Activated naive CD4-positive, alpha-beta T cell treated with anti-CD3 and anti-CD28 coated beads, Interleukin-2, amount 50 U/mL, for 72 hours (primary cell): Measurements from ENCODE around the gene AKT1. TPM values are rescaled to one million over a fixed set of nuclear protein-coding genes. Genes with fewer than 3 reads are reported as not detected.
"Not testable (repeated sequence)": the region's sequence is repeated elsewhere in the genome, so short reads cannot be mapped to it uniquely, and the experiment has no call there.

Experiments
- ATAC-seq, 2 donors: fragments of 150-1000 bp; cut with Tn5 transposase; 2 replicates each; pipeline ENCODE4 v1.10.0; 2021; ENCODE audit warnings: mild to moderate bottlenecking in 2 of 2, moderate library complexity in 2 of 2
- DNase-seq, 2 donors: peaks; one replicate each; pipeline ENCODE4 v3.0.0; 2021 to 2022; ENCODE audit warnings: low spot score in 2 of 2
- H3K27ac Mint-ChIP-seq, 2 donors: one replicate each; pipeline ENCODE4 v1.8.0; 2022; ENCODE audit warnings: mild to moderate bottlenecking in 2 of 2, mixed read lengths in 2 of 2
- H3K36me3 Mint-ChIP-seq, 2 donors: one replicate each; pipeline ENCODE4 v1.8.0; 2022; ENCODE audit warnings: mixed read lengths in 2 of 2
- H3K9me3 Mint-ChIP-seq, 2 donors: one replicate each; pipeline ENCODE4 v1.8.0; 2022; ENCODE audit warnings: mixed read lengths in 2 of 2
- total RNA-seq, 2 donors: library from RNA; stranded (reverse); gene quantifications; one replicate each; pipeline ENCODE4 v1.2.3, GENCODE V29; 2022

The AKT1 gene
- total RNA-seq, 2 donors from 2014 or later, result 111 to 113 TPM

DNA sequence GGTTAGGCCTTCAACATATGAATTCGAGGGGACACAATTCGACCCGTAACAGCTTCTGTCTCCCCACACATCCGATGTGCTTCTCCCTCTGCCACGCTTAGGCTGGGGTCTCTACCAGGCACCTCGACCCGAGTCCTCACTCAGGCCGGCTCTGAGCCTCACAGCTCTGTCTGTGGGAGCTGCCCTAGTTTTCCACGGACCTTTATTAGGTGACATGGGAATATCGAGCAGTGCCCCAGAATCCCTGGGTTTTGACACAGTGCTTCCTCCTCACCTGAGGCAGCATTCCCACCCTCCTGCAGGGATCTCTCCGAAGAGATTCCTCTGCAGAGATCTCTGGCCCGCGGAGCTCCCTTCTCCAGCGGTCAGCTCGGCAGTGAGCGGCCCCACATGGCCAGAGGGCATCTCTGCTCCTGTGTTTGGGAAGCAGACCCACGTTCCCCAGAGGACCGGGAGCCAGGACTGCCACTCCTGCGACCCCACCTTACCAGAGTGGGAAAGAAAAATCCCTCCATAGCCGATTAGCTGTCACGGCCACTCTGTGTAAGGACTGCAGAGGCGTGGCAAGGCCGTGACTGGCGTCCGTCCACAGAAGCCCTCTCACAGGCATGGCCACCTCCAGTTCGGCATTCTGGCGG, 26.5 kb upstream of the AKT1 start:
- Mint-ChIP-seq H3K27ac (no peak overlapping the region), H3K9me3 (peaks cover 9% of the 10 kb centered on the region in 2 donors), H3K36me3 (peaks cover 0 to 7% of the 10 kb centered on the region in 2 donors)
- DNase-seq, result peak in 1 of 2 donors; percentile 30
- no peak for ATAC-seq

DNA sequence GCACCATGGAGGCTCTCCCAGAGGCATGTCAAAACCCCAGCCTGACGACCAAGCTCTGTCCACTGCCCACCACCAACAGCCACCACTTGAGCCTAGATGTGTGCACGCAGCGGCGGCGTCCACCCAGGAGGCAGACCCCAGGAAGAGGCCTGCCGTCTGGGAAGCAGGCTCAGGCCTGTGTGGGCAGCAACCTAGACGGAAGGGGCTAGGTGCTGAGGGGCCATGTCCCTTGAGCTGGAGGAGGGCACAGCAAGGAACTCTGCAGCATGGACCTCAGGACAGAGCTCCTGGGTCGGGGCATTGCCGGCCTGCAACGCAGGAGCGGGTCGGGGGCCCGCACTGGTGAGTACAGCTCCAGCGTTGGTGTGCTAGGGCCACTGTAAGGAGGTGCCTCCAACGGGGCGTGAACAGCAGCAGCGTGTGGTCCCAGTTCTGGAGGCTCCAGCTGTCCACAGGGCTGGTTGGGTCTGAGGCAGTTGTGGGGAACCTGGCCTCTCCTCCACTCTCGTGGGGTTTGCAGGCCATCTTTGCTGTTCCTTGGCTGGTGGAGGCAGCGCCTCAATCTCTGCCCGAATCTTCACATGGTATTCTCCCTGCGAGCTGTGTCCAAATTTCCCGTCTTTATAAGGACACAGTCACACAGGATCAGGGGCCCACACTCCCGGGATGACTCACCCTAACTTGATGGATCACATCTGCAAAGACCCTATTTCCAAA, 25.8 kb upstream of the AKT1 start:
- Mint-ChIP-seq H3K36me3 (peaks cover 0 to 13% of the 10 kb centered on the region in 2 donors), H3K9me3 (peaks cover 9% of the 10 kb centered on the region in 2 donors), H3K27ac (no peak overlapping the region)
- DNase-seq, result peak in 1 of 2 donors; percentile 50
- ATAC-seq, result no peak

DNA sequence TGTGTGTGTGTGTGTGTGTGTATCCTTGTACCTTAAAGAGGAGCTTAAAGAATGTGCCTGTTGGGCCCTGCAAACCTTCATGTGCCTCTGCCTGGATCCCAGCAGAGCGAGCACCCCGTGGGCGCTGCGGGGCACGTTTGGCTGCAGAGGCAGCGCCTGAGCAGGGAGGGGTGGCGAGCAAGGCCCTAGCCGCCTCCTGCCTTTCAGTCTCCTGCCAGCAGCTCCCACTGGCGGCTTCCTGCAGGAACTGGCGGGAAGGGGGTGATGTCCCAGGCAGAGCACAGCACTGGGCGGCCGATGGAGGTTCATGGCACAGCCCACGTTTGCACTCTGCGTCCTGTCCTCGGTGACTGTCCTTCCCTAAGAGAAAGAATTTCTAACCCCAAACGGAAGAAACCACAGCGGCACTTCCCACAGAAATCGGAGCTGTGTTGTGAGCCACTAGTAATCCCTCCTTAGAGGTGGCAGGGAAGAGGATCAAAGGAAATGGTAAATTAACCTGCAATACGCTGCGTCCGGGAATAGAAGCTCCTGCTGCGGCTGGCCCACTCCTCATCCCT, 25.2 kb upstream of the AKT1 start:
- peak in 1 of 2 donors; percentile 37 for DNase-seq
- Mint-ChIP-seq H3K9me3 (peaks cover 9% of the 10 kb centered on the region in 2 donors), H3K27ac (no peak overlapping the region), H3K36me3 (peaks cover 0 to 13% of the 10 kb centered on the region in 2 donors)
- ATAC-seq, result no peak

DNA sequence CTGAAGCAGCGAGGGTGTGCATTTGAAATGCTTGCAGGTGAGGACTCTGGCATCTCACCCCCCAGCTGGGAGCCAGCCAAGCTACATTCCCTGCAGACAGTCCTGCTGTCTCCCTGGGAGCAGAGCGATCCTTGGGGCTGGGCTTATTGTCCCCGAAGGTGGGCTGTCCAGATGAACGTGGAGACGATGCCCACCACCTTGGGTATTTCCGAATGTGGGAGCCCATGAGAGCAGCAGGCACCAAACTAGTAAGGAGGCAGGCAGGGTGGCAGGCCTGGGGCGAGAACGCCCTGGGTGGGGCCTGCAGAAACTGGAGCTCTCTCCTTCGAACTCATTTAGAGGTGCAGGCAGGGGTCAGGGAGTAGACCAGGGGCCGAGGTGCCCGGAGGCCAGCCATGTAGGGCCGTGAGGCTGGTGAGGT, 23.8 kb upstream of the AKT1 start:
- DNase-seq (peak in 1 of 2 donors; percentile 49), ATAC-seq (no peak)
- Mint-ChIP-seq H3K9me3 (peaks cover 2 to 3% of the 10 kb centered on the region in 2 donors), H3K27ac (no peak overlapping the region), H3K36me3 (peaks cover 0 to 6% of the 10 kb centered on the region in 2 donors)

DNA sequence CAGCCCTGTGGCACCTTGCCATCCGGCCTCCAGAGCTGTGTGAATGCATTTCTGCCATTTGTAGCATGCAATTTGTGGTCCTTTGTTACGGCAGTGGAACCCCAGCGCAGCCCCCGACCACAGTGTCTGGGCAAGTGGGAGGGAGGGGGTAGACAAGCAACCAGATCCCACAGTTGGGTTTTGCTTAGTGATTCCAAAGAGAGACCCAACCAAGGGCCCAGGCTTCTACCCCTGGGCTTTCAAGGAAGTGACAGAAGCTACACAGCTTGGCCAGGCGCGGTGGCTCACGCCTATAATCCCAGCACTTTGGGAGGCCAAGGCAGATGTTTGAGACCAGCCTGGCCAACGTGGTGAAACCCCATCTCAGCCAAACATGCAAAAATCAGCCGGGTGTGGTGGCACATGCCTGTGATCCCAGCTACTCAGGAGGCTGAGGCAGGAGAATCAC, 23.2 kb upstream of the AKT1 start:
- Mint-ChIP-seq H3K27ac (no peak overlapping the region), H3K9me3 (no peaks in the 10 kb centered on the region), H3K36me3 (peaks cover 0 to 6% of the 10 kb centered on the region in 2 donors)
- DNase-seq (no peak), ATAC-seq (no peak)

DNA sequence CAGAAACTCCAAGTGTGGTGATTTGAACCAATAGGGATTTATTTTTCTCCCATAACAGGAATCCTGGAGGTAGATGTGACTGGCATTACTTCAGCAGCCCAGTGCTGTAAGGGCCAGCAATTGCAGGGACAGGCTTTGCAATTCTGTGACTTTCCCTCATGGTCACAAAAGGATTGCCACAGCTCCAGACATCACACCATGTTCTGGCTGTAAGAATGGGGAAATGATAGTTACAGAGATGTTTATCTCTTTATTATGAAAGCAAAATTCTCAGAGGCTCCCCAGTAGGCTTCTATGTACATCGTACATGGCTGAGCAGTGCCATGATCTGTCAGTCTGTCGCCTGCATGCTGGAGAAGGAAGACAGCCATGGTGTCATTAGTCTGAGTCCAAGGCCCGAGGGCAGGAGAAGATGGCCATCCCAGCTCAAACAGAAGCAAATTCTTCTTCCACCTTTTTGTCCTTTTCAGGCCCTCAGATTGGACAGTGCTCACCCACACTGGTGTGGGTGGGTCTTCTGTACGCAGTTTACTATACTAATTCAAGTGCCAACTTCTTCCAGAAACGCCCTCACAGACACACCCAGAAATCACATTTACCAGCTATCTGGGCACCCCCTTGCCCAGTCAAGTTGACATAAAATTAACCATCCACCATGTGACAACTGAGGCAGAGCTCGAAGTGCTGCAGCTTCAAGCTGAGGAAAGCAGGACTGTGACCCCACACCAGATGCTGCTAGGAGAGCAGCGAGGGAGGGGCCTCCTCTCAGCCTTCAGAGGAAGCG, 22.6 kb upstream of the AKT1 start:
- ATAC-seq (no peak), DNase-seq (no peak)
- Mint-ChIP-seq H3K36me3 (peaks cover 0 to 6% of the 10 kb centered on the region in 2 donors), H3K27ac (no peak overlapping the region), H3K9me3 (no peaks in the 10 kb centered on the region)

DNA sequence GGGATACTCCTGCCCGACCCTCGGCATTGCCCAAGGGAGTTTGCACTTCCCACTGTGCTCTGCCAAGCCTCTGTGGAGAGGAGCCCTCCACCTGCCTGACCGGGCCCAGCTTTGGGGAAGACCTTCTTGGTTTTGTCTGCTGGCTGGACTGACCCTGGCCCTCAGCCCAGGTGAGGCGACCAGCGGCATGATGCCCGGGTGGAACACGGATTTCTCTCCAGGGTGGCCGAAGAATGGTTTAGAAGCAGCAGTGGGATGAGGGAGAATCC, 21.0 kb upstream of the AKT1 start:
- DNase-seq (no peak), ATAC-seq (peak in 1 of 2 donors; percentile 2)
- H3K9me3 Mint-ChIP-seq, result no peaks in the 10 kb centered on the region
- H3K27ac Mint-ChIP-seq, result peak overlapping the region; percentile 91 to 97
- peaks cover 0 to 6% of the 10 kb centered on the region in 2 donors for H3K36me3 Mint-ChIP-seq

DNA sequence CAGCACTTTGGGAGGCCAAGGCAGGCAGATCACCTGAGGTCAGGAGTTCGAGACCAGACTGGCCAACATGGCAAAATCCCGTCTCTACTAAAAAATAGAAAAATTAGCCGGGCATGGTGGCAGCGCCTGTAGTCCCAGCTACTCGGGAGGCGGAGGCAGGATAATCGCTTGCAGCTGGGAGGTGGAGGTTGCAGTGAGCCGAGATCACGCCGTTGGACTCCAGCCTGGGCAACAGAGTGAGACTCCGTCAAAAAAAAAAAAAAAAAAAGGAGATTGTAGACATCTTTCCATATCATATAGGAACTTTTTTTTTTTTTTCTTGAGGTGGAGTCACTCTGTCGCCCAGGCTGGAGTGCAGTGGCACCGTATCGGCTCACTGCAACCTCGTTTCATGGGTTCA, 19.2 kb upstream of the AKT1 start:
- not testable (repeated sequence) for ATAC-seq, DNase-seq, H3K36me3 Mint-ChIP-seq, H3K9me3 Mint-ChIP-seq
- H3K27ac Mint-ChIP-seq, result peak overlapping the region in 1 of 2 donors; percentile 91

DNA sequence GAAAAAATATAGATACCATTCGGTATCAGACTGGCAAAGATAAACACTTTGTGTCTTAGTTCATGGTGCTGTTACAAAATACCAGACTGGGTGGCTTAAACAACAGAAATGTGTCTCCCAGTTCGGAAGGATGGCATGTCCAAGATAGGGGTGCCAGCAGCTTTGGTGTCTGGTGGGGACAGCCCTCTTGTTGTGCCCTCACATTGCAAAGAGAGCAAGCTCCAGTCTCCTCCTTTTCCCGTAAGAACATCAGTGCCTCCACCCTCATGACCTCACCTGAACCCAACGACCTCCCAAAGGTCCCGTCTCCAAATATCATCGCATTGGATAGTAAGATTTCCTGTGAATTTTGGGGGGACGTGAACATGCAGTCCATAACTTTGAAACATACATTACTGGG, 17.7 kb upstream of the AKT1 start:
- no peak for ATAC-seq
- H3K9me3 Mint-ChIP-seq, result no peaks in the 10 kb centered on the region

DNA sequence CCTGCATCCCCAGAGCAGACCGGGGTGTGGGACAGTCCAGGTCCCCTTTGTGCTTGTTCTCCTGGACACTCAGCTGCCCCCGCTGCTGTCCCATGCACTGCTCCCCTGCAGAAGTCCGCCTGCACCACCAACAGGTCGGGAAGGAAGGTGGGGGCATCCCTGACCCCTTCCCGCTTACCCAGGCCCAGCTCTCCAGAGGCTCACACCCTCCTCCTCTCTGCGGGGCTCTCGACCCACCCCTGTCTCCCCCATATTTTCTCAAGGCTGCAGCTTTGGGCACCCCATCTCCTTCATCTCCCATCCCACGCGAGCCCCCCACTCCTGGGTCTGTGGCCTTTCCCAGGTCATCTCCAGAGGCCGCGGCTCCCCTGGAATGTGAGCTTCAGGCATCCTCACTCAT, 14.8 kb upstream of the AKT1 start:
- DNase-seq (no peak), ATAC-seq (no peak)
- Mint-ChIP-seq H3K9me3 (no peaks in the 10 kb centered on the region), H3K36me3 (no peaks in the 10 kb centered on the region), H3K27ac (no peak overlapping the region)

More for the DNA sequence above, 17.7 kb upstream of the AKT1 start:
- no peak overlapping the region for H3K27ac Mint-ChIP-seq
- H3K36me3 Mint-ChIP-seq, result peaks cover 0 to 6% of the 10 kb centered on the region in 2 donors
- no peak for DNase-seq

DNA sequence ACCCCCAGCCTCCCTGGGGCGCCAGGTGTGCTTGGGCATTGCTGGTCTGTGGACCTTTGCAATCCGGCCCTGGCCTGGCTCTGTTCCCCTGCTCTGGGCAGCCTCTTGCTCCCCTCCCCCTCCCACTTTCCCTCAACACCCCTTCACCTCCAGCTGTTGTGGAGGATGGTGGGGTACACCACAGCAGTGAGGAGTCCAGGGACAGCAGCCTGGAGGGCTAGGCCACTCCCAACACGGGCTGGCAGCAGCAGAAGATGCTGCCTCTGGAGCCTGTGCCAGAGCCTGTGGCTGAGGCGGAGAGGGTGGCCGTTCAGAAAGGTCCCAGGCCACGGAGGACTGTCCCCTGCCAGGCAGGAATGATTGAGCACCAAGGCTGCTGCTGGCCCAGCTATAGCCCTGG, 12.9 kb upstream of the AKT1 start:
- H3K36me3 Mint-ChIP-seq, result no peaks in the 10 kb centered on the region
- no peaks in the 10 kb centered on the region for H3K9me3 Mint-ChIP-seq
- ATAC-seq, result no peak
- H3K27ac Mint-ChIP-seq, result no peak overlapping the region
- no peak for DNase-seq

DNA sequence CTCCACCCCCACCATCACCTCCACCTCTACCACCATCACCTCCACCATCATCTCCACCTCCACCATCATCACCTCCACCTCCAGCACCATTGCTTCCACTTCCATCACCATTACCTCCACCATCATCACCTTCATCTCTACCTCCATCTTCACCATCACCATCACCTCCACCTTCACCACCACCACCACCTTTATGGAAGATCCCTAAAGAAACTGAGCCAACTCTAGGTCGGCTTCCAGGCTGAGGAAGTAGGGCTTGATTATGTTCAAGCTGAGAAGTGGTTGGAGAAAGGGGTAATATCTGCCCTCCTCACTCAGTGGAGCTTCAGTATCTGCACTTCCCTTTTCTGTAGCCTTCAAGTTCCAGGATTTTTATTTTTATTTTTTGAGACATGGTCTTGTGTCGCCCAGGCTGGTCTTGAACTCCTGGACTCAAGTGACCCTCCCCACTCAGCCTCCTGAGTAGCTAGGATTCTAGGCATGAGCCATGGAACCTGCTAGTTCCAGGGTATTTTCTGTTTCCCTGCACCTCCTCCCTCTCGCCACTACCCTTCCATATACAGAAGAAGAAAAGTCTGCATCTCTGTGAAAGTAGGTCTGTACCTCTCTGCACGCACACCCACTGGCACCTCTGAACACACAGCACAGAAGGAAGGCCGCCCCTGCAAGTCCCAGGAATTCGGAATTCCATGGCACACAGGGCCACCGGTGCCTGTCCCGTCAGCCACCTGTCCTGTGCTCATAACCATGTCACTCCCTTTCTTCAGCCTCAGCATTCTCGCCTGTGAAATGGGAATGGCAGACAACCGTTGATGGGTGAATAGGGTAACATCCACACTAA, 11.3 kb upstream of the AKT1 start:
- Mint-ChIP-seq H3K36me3 (no peaks in the 10 kb centered on the region), H3K9me3 (no peaks in the 10 kb centered on the region), H3K27ac (no peak overlapping the region)
- no peak for ATAC-seq
- DNase-seq, result no peak

DNA sequence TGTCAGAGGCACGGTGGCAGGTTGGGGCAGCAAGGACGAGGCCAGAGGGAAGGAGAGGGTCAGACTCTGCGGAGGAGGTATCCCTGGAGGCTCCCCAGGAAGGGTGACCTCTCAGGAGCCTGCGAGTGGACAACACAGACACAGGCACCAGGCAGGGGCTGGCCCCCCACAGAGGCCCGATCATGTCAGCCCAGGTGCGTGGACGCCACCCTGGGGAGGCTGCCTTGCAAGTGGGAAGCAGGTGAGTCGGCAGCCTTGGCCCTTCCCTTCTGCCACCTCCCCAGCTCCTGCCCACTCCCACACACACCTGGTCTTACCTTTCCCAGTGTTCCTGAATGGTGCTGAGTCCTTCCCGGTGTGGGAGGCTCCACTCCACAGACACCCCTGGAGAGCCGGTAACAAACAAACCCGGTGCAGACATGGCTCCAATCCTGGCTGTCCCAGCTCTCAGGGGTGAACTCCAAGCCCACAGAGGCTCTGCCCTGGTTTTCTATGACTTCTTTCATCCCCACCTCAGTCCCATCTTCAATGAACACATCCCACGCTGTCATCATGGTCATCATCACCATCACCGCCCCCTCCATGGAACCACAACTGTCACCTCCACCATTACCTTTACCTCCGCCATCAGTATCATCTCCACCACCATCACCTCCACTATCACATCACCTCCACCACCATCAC, 10.5 kb upstream of the AKT1 start:
- no peak for ATAC-seq
- H3K36me3 Mint-ChIP-seq, result no peaks in the 10 kb centered on the region
- H3K9me3 Mint-ChIP-seq, result no peaks in the 10 kb centered on the region
- no peak for DNase-seq
- no peak overlapping the region for H3K27ac Mint-ChIP-seq

DNA sequence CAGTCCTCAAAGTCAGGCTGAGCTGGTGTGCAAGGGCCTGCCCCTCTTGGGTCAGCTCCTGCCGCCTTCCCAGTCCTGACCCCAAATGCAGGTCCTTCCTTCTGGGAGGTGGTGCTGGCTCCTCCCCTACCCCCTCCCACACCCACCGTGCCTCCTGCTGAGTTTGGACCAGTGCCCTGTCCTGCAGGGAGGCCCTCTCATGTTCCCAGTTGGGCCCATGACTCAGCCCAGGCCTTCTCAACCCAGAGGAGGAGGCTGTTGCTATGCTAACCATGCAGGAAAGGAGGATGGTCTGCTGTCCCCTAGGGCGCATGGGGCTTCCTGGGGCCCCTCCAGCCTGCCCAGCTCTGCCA, 9.8 kb upstream of the AKT1 start:
- no peaks in the 10 kb centered on the region for H3K36me3 Mint-ChIP-seq
- no peak for ATAC-seq
- no peak overlapping the region for H3K27ac Mint-ChIP-seq
- H3K9me3 Mint-ChIP-seq, result no peaks in the 10 kb centered on the region
- no peak for DNase-seq

DNA sequence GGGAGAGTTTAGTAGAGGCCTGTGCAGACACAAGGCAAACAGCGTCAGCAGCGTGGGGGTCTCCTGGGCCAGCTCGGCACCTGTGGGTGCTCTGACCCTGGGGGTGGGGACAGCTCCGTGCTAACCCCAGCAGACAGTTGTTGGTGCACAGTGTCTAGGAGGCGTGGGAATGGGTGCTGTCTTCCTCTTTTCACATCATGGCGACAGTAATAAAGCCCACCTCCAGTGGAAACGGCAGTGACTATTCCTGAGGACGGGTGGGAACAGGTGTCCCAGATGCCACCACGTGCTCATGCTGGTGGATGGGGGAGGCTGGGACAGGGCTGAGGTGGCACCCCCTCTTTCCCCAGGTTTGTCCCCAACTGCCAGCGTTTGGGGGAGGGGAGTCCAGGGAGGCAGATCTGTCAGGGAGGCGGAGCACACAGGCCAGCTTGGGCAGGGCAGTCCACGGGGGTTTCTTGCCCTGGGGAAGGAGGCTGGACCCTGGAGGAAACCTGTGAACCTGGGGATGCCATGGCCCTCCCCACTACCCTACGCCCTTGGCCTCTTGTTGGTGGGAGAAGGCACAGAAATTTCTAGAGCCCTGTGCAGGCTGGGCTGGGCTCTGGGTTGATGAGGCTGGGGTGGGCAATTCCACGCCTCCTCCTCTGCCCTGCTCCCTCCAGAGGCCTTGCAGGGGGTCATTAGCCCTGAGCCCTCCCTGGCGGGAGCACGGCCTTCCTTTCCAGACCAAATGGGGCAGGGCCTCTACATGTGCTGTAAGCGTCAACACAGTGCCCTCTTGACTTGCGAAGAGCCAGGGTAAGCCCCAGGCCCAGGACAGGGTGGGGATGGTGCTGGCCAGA, 9.2 kb upstream of the AKT1 start:
- ATAC-seq (no peak), DNase-seq (no peak)
- Mint-ChIP-seq H3K9me3 (no peaks in the 10 kb centered on the region), H3K27ac (no peak overlapping the region), H3K36me3 (no peaks in the 10 kb centered on the region)
